Hepatocyte (in vitro differentiated cells): ENCODE measurements around the gene CHST13. TPM values are rescaled to one million over a fixed set of nuclear protein-coding genes. Genes with fewer than 3 reads are reported as not detected.
"Not testable (repeated sequence)": the region's sequence is repeated elsewhere in the genome, so short reads cannot be mapped to it uniquely, and the experiment has no call there.

Experiments used
- DNase-seq: peaks from one replicate; pipeline ENCODE4 v3.0.0-alpha.2; 2016; ENCODE audit warnings: low spot score
- H2AFZ ChIP-seq: fragments of 200-600 bp; sonication (generic); 2 replicates; pipeline ENCODE4 v1.6.0; 2016; ENCODE audit warnings: antibody characterized with exemption, mild to moderate bottlenecking
- H3K27ac ChIP-seq: fragments of 200-600 bp; sonication (generic); 2 replicates; pipeline ENCODE4 v1.5.1; 2016; ENCODE audit warnings: mild to moderate bottlenecking
- H3K27me3 ChIP-seq: fragments of 200-600 bp; sonication (generic); 2 replicates; pipeline ENCODE4 v1.6.1; 2016
- H3K36me3 ChIP-seq: fragments of 200-600 bp; sonication (generic); replicated peaks from 2 replicates; pipeline ENCODE4 v1.5.1; 2016; ENCODE audit warnings: low read depth; ENCODE audit not compliant: insufficient read depth
- H3K4me1 ChIP-seq: fragments of 200-600 bp; sonication (generic); 2 replicates; pipeline ENCODE4 v1.5.1; 2016; ENCODE audit warnings: mild to moderate bottlenecking, moderate library complexity; ENCODE audit not compliant: insufficient read depth
- H3K4me2 ChIP-seq: fragments of 200-600 bp; sonication (generic); 2 replicates; pipeline ENCODE4 v1.6.0; 2016
- H3K4me3 ChIP-seq: fragments of 200-600 bp; sonication (generic); 2 replicates; pipeline ENCODE4 v1.5.1; 2016; ENCODE audit warnings: mild to moderate bottlenecking
- H3K79me2 ChIP-seq: fragments of 200-600 bp; sonication (generic); 2 replicates; pipeline ENCODE4 v1.6.0; 2017; ENCODE audit warnings: mild to moderate bottlenecking
- H3K9me2 ChIP-seq: fragments of 200-600 bp; sonication (generic); replicated peaks from 2 replicates; pipeline ENCODE4 v1.6.0; 2017; ENCODE audit warnings: mild to moderate bottlenecking; ENCODE audit not compliant: insufficient read depth
- H3K9me3 ChIP-seq: fragments of 200-600 bp; sonication (generic); 2 replicates; pipeline ENCODE4 v1.5.1; 2016; ENCODE audit warnings: low read depth, mild to moderate bottlenecking
- H4K20me1 ChIP-seq: fragments of 200-600 bp; sonication (generic); 2 replicates; pipeline ENCODE4 v1.6.0; 2016; ENCODE audit warnings: mild to moderate bottlenecking; ENCODE audit not compliant: insufficient read depth, poor library complexity, severe bottlenecking
- CTCF ChIP-seq: fragments of 200-600 bp; sonication (generic); IDR thresholded peaks from 2 replicates; pipeline ENCODE4 v1.5.1; 2016; ENCODE audit warnings: antibody characterized with exemption, mild to moderate bottlenecking; ENCODE audit not compliant: poor library complexity
- EZH2 ChIP-seq: fragments of 200-600 bp; sonication (generic); IDR thresholded peaks from 2 replicates; pipeline ENCODE4 v1.6.1; 2016; ENCODE audit warnings: antibody characterized with exemption, mild to moderate bottlenecking, borderline replicate concordance
- EZH2phosphoT487 ChIP-seq: fragments of 200-600 bp; sonication (generic); IDR thresholded peaks from one replicate; pipeline ENCODE4 v1.6.1; 2018; ENCODE audit warnings: antibody characterized with exemption, mild to moderate bottlenecking, low read depth, moderate library complexity; ENCODE audit not compliant: unreplicated experiment, severe bottlenecking
- WGBS: methylation state at CpG from one replicate; pipeline ENCODE4 v1.1.6; 2016; ENCODE audit warnings: low lambda C conversion rate; ENCODE audit errors: missing lambda C conversion rate; 5-methylcytosine and 5-hydroxymethylcytosine counted together
- polyA plus RNA-seq: library from polyadenylated mRNA; unstranded; fragments of >200 nt; fragmentation: Nextera tagmentation; extraction: Ambion mirVana; gene quantifications from 2 replicates; pipeline ENCODE4 v1.2.1, GENCODE V29; 2016
- small RNA-seq: library from RNA; depleted of rRNA; stranded (forward); fragments of <200 nt; gene quantifications from one replicate; pipeline ENCODE3, GENCODE V24; 2014
- total RNA-seq: library from RNA; depleted of rRNA; stranded (reverse); fragments of >200 nt; gene quantifications from 2 replicates; pipeline ENCODE4 v1.2.3, GENCODE V29; 2014

CHST13 gene
- total and polyA plus RNA-seq, 2 experiments from 2014 or later, result 31.5 to 54.6 TPM

- DNase-seq, result no peak
- 93% methylated on average over 2 of the region's 2 CpGs for WGBS
- H3K9me2 ChIP-seq, result no peaks in the 10 kb centered on the region
These were observed 57.6 kb downstream of the CHST13 start for GRCh38 chr3:126581569-126581968.

GRCh38 chr3:126582311-126582710 is 58.4 kb downstream of the CHST13 start:
- Histone ChIP-seq H3K4me3 (no peak overlapping the region), H3K27ac (no peak overlapping the region), H3K9me2 (no peaks in the 10 kb centered on the region), H2AFZ (no peak overlapping the region), H3K4me1 (no peaks in the 10 kb centered on the region), H3K9me3 (no peaks in the 10 kb centered on the region), H3K4me2 (no peak overlapping the region), H3K27me3 (no peaks in the 10 kb centered on the region), H3K36me3 (no peaks in the 10 kb centered on the region), H4K20me1 (no peaks in the 10 kb centered on the region), H3K79me2 (no peaks in the 10 kb centered on the region)
- WGBS, result 79% methylated on average over 4 of the region's 4 CpGs
- no peak for DNase-seq
- no peak for TF ChIP-seq CTCF
- no peak for TF ChIP-seq EZH2
- TF ChIP-seq EZH2phosphoT487, result no peak

More at GRCh38 chr3:126581569-126581968, 57.6 kb downstream of the CHST13 start:
- H3K79me2 ChIP-seq, result no peaks in the 10 kb centered on the region
- H3K4me1 ChIP-seq, result no peaks in the 10 kb centered on the region
- H4K20me1 ChIP-seq, result no peaks in the 10 kb centered on the region
- no peak overlapping the region for H2AFZ ChIP-seq
- no peak for TF ChIP-seq EZH2
- TF ChIP-seq CTCF, result no peak
- TF ChIP-seq EZH2phosphoT487, result no peak
- H3K4me3 ChIP-seq, result no peak overlapping the region
- H3K36me3 ChIP-seq, result no peaks in the 10 kb centered on the region
- no peaks in the 10 kb centered on the region for H3K27me3 ChIP-seq
- no peaks in the 10 kb centered on the region for H3K9me3 ChIP-seq
- H3K27ac ChIP-seq, result no peak overlapping the region
- H3K4me2 ChIP-seq, result no peak overlapping the region

GRCh38 chr3:126591515-126591914 is 67.6 kb downstream of the CHST13 start:
- not testable (repeated sequence) for H2AFZ ChIP-seq, H3K9me3 ChIP-seq, H3K27ac ChIP-seq, H3K4me2 ChIP-seq, H3K79me2 ChIP-seq, H3K27me3 ChIP-seq, H3K4me1 ChIP-seq, H3K4me3 ChIP-seq, H3K9me2 ChIP-seq, DNase-seq, H4K20me1 ChIP-seq, H3K36me3 ChIP-seq
- WGBS, result 81% methylated on average over 5 of the region's 5 CpGs

Small RNA genes lying within 50 kb of the gene (small RNA-seq; reads per million reads assigned to genes)
- not detected for gene RNA5SP138

Other genes starting within 250 kb of the CHST13 start
- 16.7 and 19.9 TPM in 2 replicates for gene KLF15, start 166.7 kb upstream of the CHST13 start, total RNA-seq
- 1.8 TPM in 2 replicates for gene KLF15, start 166.7 kb upstream of the CHST13 start, polyA plus RNA-seq
- gene CFAP100, start 129.2 kb upstream of the CHST13 start, total RNA-seq, result not detected in 2 replicates
- not detected in 2 replicates for gene CFAP100, start 129.2 kb upstream of the CHST13 start, polyA plus RNA-seq
- gene ZXDC, start 48.3 kb upstream of the CHST13 start, total RNA-seq, result 21.0 and 25.0 TPM in 2 replicates
- gene ZXDC, start 48.3 kb upstream of the CHST13 start, polyA plus RNA-seq, result 22.9 and 24.1 TPM in 2 replicates
- 2.2 and 4.2 TPM in 2 replicates for gene UROC1, start 6.4 kb upstream of the CHST13 start, total RNA-seq
- 1.5 and 2.3 TPM in 2 replicates for gene UROC1, start 6.4 kb upstream of the CHST13 start, polyA plus RNA-seq
- gene C3orf22, start 34.8 kb downstream of the CHST13 start, total RNA-seq, result not detected in 2 replicates
- 0.19 TPM in 1 of 2 replicates, not detected in the other for gene C3orf22, start 34.8 kb downstream of the CHST13 start, polyA plus RNA-seq
- gene TXNRD3, start 131.0 kb downstream of the CHST13 start, total RNA-seq, result 11.1 and 13.1 TPM in 2 replicates
- gene TXNRD3, start 131.0 kb downstream of the CHST13 start, polyA plus RNA-seq, result 9.3 and 10.4 TPM in 2 replicates
- 9.6 and 13.8 TPM in 2 replicates for gene CHCHD6, start 180.1 kb downstream of the CHST13 start, total RNA-seq
- gene CHCHD6, start 180.1 kb downstream of the CHST13 start, polyA plus RNA-seq, result 19.7 and 20.6 TPM in 2 replicates